Adrenal gland (tissue), 5 donors: ENCODE measurements around the gene SORD.

ENCODE experiments used
- POLR2A ChIP-seq, 2 donors: fragments of 450-650 bp; IDR thresholded peaks; one replicate each; pipeline ENCODE4 v1.6.1; 2017; ENCODE audit warnings: antibody characterized with exemption in 2 of 2, mild to moderate bottlenecking in 2 of 2, moderate library complexity in 1 of 2
- TF ChIP-seq, protein P1 (sequence below), 6 experiments: fragments of 450-650 bp in 4 of 6; fragments of 200-600 bp in 2 of 6; sonication (generic) in 1 of 6; IDR thresholded peaks; 1 replicate in 5 of 6; 2 replicates in 1 of 6; pipeline versions ENCODE4 v1.5.1 to v1.8.0; 2016 to 2021; ENCODE audit warnings: antibody characterized with exemption in 6 of 6, mild to moderate bottlenecking in 2 of 6, moderate library complexity in 1 of 6
- donor health status: DM: no; HTN: no; CAD: no.

GRCh38 chr15:45106002-45106790 lies 83.2 kb downstream of the SORD start:
- TF ChIP-seq POLR2A (IDR thresholded peaks at IDR 0.05): no peak
- TF ChIP-seq, protein P1, sequence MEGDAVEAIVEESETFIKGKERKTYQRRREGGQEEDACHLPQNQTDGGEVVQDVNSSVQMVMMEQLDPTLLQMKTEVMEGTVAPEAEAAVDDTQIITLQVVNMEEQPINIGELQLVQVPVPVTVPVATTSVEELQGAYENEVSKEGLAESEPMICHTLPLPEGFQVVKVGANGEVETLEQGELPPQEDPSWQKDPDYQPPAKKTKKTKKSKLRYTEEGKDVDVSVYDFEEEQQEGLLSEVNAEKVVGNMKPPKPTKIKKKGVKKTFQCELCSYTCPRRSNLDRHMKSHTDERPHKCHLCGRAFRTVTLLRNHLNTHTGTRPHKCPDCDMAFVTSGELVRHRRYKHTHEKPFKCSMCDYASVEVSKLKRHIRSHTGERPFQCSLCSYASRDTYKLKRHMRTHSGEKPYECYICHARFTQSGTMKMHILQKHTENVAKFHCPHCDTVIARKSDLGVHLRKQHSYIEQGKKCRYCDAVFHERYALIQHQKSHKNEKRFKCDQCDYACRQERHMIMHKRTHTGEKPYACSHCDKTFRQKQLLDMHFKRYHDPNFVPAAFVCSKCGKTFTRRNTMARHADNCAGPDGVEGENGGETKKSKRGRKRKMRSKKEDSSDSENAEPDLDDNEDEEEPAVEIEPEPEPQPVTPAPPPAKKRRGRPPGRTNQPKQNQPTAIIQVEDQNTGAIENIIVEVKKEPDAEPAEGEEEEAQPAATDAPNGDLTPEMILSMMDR (IDR thresholded peaks at IDR 0.05): no peak
